GM18520 (cell line): ENCODE measurements around the gene ARNT2.

Source experiments
- ATAC-seq: cut with Tn5 transposase; IDR thresholded peaks from one replicate; pipeline ENCODE4 v1.9.1; 2021; ENCODE audit not compliant: unreplicated experiment

Gene ARNT2

DNA sequence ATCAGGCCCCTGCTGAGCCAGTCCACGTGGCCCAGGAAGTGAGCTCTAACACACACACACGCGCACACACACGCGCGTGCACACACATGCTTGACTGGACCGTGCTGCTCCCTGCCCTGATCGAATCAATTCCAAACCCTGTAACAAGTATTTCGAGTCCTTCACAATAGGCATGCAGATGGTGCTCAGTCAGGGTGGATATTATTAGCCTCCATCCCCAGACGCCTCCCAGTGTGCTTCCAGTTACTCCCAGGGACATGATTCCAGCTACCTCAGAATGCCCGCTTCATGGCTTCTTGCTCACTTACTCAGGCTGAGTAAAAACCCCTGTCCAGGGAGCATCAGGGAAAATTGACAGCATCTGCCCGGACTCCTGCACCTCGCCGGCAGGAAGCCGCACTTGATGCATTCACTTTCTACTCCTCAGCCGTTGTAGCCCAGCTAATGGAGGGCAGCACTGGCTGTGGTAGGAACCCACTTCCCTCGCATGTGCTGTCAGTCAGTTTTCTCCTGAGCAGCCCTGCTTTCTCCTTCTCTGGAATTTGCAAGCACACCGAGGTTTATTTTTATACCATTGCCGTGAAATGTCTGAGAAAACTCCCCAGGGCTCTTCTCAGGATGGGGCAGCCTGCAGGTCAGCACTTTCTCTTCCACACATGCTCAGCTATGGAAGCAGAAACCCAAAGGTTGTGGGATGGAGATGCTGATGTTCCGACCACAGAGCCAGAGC, 164.9 kb downstream of the ARNT2 start:
- no peak for ATAC-seq

DNA sequence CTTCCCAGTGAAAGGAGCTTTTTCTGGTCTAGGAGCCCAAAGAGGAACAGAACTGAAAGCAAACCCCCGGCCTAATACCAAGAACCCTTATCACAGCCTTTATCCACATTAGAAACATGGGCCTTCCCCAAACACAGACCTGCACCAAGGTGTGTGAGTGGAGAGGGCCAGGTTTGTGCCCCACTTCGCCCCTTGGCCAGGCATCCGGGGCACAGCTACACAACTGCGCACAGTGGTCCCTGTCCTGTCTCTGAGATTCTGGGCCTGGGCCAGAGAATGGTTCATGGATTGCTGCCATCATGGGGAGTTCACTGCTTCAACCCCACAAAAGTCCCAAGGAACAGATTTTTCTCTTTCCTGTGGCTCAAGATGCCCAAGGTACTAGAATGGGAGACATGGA, 165.5 kb downstream of the ARNT2 start:
- ATAC-seq = no peak

GRCh38 chr15:80570553-80570952, 166.4 kb downstream of the ARNT2 start:
- ATAC-seq = no peak

- ATAC-seq = no peak
Measured at GRCh38 chr15:80572337-80572736, 168.2 kb downstream of the ARNT2 start.

GRCh38 chr15:80573606-80574005, 169.4 kb downstream of the ARNT2 start:
- ATAC-seq = no peak

DNA sequence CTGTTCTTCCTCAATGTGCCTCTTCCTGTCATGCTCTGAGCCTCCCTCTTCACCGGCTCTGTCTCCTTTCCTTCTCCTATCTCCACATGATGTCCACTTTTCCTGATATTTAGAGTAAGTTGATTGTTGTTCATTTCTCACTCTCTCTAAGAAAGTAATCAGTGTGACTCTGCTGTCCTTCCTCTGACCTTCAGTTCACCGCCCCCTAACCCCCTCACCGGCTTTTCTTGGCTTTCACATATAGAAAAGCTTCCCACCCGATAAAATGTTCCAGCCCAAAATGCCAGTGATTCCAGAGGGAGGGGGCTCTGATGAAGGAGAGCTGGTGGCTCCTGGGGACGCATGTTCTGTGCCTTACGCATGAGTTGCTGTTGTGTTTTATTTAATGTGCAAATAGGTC, 170.4 kb downstream of the ARNT2 start:
- ATAC-seq = no peak

DNA sequence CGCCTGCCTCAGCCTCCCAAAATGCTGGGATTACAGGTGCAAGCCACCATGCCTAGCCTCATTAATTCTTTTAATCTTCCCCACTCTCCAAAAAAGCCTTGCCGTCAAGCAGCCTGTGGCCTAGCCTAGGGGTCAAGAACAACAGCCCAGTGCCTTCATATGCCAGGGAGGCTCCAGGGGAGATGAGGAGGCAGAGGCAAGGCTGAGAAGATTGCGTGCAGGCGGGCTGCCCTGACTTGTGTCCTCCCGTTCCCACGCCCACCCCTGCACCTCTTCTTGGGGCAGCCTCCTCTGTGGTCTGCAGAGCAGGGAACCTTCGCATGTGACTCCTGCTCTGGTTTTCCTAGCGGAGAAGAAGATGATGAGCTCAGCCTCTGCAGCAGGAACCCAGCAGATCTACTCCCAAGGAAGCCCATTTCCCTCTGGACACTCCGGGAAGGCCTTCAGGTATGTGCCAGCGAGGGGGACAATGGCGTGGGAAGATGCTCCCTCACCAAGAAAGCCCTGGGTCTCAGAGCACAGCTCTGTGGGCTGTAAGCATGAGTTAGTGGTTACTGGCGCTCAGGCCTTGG, 172.4 kb downstream of the ARNT2 start:
- no peak for ATAC-seq

DNA sequence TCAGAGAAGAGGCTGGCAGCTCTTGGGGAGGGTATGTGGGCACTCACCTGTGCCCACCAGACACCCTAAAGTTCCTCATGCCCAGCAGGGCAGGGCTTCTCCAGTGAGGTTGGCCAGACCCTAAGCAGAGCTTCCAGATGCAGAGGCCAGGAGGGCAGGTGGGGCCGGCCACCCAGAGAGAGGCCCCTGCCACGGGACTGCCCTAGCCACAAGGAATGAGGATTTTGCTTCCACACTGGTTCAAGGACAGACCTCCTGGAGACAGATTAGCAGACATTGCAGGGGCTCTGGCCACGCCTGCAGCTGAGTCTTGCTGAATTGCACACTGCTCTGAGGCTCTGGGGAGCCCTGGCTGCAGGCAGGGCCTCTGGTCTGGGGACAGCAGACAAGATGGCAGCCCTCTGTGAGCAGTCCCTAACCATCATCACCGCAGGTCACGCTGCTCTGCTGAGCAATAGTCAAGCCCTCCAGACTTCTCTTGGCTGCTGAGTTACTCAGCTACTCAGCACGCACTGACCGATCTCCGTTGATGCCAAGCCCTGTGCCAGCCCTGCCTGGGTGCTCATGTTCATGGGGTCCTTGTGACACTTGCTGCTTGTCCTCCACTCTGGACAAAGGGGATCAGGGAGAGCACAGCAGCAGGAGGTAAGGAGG, 173.5 kb downstream of the ARNT2 start:
- no peak for ATAC-seq

DNA sequence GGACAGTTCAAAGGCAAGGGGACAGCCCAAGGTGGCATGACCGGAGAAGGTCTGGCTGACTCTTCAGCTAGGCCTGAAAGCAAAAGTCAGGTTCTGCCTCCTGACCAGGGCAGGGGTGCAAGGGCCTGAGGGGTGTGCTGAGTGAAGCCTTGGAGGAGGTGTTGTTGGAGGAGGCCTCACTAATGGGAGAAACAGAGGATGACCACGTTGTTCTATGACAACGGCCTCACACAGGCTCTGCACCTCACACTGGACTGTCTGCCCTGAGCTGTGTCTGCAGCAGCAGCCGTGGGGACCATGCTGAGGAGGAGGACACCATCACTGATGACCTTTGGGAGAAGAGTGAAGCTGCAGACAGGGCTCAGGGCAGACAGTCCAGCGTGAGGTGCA, 174.0 kb downstream of the ARNT2 start:
- no peak for ATAC-seq

DNA sequence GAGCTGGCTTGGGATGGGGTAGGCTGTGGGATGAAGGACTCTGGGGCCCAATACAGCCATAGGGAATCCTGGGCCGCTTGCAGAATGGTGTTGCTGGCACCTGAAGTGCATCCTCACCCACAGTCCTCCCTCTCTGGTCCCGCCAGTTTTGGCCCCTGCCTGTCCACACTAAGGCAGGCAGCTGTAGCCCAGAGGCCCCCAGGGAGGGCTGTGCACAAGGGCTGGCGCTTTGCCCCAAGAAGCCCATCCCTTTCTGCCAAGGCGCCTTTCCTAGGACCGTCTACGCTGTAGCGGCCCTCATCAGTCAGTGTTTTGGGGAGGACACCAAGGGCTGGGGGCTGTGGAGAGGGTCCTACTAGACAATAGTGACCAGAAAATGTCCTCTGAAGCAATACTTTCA, 174.7 kb downstream of the ARNT2 start:
- no peak for ATAC-seq

DNA sequence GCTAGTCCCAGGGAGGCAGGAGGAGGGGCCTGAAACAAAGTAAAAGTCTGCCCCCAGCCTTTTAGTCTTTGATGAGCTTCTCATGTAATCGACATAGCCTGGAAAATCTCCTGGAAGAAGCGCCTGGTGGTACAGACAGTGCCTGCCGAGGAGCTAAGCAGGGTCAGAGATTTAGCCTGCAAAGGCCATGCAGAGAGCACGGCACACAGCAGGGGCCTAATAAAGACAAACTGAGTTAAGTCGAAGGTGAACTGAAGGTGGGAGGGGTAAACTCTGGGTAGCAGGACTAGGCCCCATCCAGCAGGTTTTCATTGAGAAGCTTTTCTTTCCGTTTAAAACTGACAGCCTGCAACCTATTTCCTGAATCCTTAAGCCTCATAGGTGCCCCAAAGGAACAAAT, 175.4 kb downstream of the ARNT2 start:
- no peak for ATAC-seq

GRCh38 chr15:80580106-80580505, 175.9 kb downstream of the ARNT2 start:
- ATAC-seq = no peak

- ATAC-seq = no peak
Measured at GRCh38 chr15:80580536-80581260, 176.5 kb downstream of the ARNT2 start.

DNA sequence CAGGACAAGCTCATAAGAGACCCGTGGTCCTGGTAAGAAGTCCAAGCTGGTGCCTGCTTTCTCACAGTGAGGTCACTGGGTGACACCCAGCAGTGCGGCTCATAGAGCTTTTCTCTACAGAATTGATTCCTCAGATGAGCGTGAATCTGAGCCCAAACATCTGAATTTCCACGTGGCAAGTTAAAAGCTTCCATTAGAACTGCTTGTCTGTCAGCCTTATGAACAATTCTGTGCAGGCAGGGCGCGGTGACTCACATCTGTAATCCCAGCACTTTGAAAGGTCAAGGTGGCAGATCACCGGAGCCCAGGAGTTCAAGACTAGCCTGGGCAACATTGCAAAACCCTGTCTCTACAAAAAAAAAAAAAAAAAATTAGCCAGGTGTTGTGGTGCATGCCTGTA, 177.8 kb downstream of the ARNT2 start:
- no peak for ATAC-seq

- no peak for ATAC-seq
Measured at GRCh38 chr15:80582816-80583423, 178.7 kb downstream of the ARNT2 start.

- ATAC-seq = no peak
Measured at GRCh38 chr15:80584561-80584964, 180.4 kb downstream of the ARNT2 start.

DNA sequence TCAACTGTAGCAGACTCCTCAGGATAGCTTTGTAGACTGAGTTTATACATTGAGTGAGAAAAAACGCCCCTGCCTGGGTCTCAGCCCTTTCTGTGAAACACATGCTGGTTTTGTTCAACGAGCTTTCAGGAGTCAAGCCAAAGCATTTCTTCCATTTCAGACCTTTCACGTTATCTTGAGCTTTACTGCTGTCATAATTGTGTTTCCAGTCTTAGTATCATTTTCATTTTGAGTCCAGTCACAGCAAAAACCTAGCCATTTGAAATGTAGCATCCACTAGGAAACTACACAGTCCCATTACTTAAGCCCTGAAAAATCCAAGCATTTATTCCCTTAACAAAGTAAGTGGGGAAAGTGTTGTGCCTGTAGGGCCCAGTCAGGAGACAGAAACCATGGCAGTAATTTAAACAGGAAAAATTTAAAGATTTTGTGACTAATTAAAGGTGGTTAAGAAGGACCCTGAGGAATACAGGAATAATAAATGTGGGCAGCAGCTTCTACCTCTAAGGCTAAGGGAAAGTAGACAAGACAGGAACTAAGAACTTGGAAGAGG, 180.9 kb downstream of the ARNT2 start:
- no peak for ATAC-seq

- no peak for ATAC-seq
Measured at GRCh38 chr15:80585544-80586018, 181.4 kb downstream of the ARNT2 start.

- no peak for ATAC-seq
Measured at GRCh38 chr15:80586161-80586560, 182.0 kb downstream of the ARNT2 start.

DNA sequence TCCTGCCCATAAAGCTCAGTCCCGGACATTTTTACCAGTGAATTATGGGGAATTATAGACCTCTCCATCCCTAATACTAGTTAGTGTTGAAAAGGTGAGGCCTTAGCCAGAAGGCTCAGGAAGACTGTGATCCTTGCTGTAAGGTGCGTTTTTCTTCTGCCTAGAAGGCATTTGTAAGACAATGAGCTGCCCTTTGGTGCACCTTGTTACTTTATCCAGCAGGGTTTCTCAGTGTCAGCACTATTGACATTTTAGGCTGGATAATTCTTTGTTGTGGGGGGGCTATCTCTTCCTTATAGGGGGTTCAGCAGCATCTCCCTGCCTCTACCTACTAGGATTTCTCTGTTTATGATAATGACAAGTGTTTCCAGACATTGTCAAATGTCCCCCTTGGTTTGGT, 182.8 kb downstream of the ARNT2 start:
- ATAC-seq = no peak
